ENCODE results near the gene ATP8B4.
A peak's percentile ranks its signal among the peaks of the same experiment; 100 is the strongest.

The ATP8B4 gene

GRCh38 chr15:50146632-50147031 is 27.6 kb upstream of the ATP8B4 start:
- H3K4me3 ChIP-seq (ENCODE audit: low read length): no peak overlapping the region
- DNase-seq (ENCODE audit: low read depth): no peak
- no peak for TF ChIP-seq CTCF (conservative IDR thresholded peaks at IDR 0.05; ENCODE audit: low read length)

- TF ChIP-seq CTCF (conservative IDR thresholded peaks at IDR 0.05; ENCODE audit: low read length): peak; percentile 51
- no peak overlapping the region for H3K4me3 ChIP-seq (ENCODE audit: low read length)
- peak; percentile 79 for DNase-seq (ENCODE audit: low read depth)
These were observed 26.4 kb upstream of the ATP8B4 start for GRCh38 chr15:50145451-50145872.

GRCh38 chr15:50144341-50145120 is 25.5 kb upstream of the ATP8B4 start:
- H3K4me3 ChIP-seq (ENCODE audit: low read length): no peak overlapping the region
- no peak for DNase-seq (ENCODE audit: low read depth)
- no peak for TF ChIP-seq CTCF (conservative IDR thresholded peaks at IDR 0.05; ENCODE audit: low read length)

GRCh38 chr15:50143255-50143860 is 24.3 kb upstream of the ATP8B4 start:
- no peak for DNase-seq (ENCODE audit: low read depth)
- no peak overlapping the region for H3K4me3 ChIP-seq (ENCODE audit: low read length)
- no peak for TF ChIP-seq CTCF (conservative IDR thresholded peaks at IDR 0.05; ENCODE audit: low read length)

GRCh38 chr15:50141856-50142255 is 22.8 kb upstream of the ATP8B4 start:
- no peak overlapping the region for H3K4me3 ChIP-seq (ENCODE audit: low read length)
- no peak for TF ChIP-seq CTCF (conservative IDR thresholded peaks at IDR 0.05; ENCODE audit: low read length)
- DNase-seq (ENCODE audit: low read depth): no peak

- no peak for DNase-seq (ENCODE audit: low read depth)
- no peak for TF ChIP-seq CTCF (conservative IDR thresholded peaks at IDR 0.05; ENCODE audit: low read length)
- H3K4me3 ChIP-seq (ENCODE audit: low read length): no peak overlapping the region
These were observed 21.9 kb upstream of the ATP8B4 start for GRCh38 chr15:50140983-50141382.

- H3K4me3 ChIP-seq (ENCODE audit: low read length): no peak overlapping the region
- DNase-seq (ENCODE audit: low read depth): no peak
- no peak for TF ChIP-seq CTCF (conservative IDR thresholded peaks at IDR 0.05; ENCODE audit: low read length)
These were observed 21.1 kb upstream of the ATP8B4 start for GRCh38 chr15:50140098-50140497.

Measured in AG10803 (cell line).